NCI-H69 (cell line): ENCODE results near the gene B4GALT4.

Source experiments
- DNase-seq: peaks from one replicate; lab custom pipeline; 2025; lab: John Stamatoyannopoulos, UW

B4GALT4 gene

DNA sequence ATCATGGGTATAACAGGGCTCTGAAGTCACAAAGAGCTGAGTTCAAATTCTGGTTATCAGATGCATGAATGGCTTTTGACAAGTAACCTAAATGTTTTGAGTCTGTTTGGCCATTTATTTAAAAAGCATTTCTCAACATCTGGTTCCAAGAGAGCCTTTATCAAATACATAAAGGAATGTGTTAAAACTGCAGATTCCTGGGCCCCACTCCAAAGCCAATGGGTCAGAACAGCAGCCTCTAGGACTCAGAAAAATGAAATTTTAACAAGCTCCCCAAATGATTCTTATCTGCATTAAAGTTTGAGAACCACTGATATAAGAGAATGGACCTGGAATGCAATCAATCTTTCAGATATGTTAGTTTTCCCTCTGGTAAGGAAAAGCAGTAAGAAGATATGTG, 3.4 kb downstream of the B4GALT4 start:
- no peak for DNase-seq

DNA sequence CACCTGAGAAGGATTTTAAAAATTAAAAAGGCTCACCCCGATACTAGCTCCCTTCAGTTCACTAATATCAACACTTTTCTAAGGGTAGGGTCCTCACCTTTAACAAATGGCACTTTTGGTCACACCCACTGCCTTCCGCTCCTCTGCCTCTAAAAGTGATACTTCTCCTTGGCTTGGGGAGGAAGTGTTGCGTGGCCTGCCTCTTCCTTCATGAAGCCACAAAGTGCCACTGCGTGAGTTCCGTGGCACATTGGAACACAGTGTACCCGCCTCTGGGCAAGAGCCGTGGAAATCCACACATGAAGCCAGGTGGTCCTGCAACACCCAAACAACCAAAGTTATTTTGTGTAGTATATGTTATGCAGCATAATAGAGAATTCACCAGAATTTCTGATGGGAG, 3.9 kb downstream of the B4GALT4 start:
- no peak for DNase-seq

DNA sequence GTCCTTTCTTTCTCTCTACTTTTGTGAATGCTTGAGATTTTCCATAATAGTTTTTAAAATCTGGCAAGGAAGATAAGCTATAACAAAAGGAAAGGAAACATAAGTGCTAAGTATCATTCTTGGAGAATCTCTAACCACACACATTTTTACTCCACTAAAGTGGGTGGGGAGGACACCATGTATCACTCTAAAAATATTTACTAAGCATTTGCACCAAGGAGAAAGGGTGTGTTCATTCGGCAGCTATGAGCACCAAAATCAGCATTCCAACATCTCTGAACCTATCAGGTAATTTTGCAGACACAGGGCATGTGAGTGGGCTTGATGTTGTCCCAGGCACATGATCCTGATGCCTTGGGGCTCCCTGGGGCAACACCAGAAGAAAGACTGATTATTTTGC, 5.5 kb downstream of the B4GALT4 start:
- DNase-seq = no peak

DNA sequence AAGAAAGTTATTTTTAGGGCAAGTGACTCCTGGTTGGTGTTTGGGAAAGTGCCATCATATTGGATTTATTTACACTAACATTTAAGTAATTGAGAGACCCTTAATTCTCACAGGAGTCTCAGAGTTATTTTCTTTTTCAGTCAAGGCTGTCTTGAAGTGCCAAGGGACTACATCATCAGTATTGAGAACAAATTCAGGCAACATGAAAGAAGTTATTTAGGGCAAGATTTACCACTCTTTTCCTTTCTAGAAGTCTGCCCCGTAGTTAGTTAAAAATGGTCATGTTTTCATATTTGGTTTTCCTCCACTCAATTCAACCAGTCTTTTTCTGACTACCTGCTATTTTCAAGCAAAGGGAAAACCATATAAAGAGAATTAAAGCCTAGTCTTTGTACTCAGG, 6.1 kb downstream of the B4GALT4 start:
- DNase-seq = no peak

- DNase-seq = no peak
Observed at GRCh38 chr3:119230745-119231144, 9.9 kb downstream of the B4GALT4 start.

DNA sequence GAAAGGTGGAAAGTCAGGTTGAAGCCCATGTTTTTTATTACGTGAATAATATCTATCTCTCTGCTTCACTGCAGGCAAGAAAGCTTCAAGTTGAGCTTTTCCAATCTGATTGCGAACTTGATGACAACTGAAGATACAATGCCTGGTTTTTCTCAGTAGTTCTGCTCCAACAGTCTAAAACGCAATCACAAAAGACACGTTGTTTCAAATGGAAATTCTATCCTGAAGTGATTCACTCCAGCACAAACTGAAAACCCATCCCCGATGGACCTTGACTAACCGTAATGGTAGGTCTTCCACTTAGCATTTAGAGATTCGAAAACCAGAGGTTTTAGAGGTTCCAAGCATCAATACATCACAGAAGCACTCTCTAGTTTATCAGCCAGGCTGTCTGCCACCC, 10.6 kb downstream of the B4GALT4 start:
- DNase-seq = no peak

- no peak for DNase-seq
Observed at GRCh38 chr3:119229190-119229589, 11.5 kb downstream of the B4GALT4 start.

GRCh38 chr3:119228373-119229145, 12.1 kb downstream of the B4GALT4 start:
- no peak for DNase-seq

- DNase-seq = no peak
Observed at GRCh38 chr3:119227070-119227850, 13.4 kb downstream of the B4GALT4 start.

GRCh38 chr3:119225121-119225520, 15.6 kb downstream of the B4GALT4 start:
- DNase-seq = no peak

GRCh38 chr3:119223511-119223910, 17.2 kb downstream of the B4GALT4 start:
- DNase-seq = no peak

GRCh38 chr3:119222391-119222790, 18.3 kb downstream of the B4GALT4 start:
- DNase-seq = no peak

- DNase-seq = no peak
Observed at GRCh38 chr3:119221779-119222320, 18.8 kb downstream of the B4GALT4 start.

- no peak for DNase-seq
Observed at GRCh38 chr3:119220970-119221667, 19.6 kb downstream of the B4GALT4 start.

GRCh38 chr3:119220198-119220597, 20.5 kb downstream of the B4GALT4 start:
- DNase-seq = no peak

- DNase-seq = no peak
Observed at GRCh38 chr3:119219069-119219468, 21.6 kb downstream of the B4GALT4 start.

DNA sequence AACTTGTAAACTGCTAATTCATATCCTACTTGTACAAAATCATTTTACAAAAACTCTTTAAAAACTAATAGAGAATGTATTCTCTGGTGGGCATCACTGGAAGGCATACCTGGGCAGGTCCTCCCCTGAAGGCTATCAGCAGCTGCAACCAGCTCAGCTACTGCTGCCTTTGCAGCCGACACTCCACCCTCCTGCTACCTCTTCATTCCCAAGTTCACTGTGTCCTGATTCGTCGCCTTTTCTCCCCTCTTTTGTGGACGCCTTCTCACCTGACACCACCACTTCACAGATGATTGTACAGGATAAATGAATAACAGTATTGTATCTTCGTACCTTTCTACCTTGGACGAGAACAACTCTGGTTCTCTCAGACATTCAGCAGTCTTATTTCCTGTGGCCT, 28.9 kb downstream of the B4GALT4 start:
- DNase-seq = no peak

GRCh38 chr3:119211193-119211592, 29.5 kb downstream of the B4GALT4 start:
- DNase-seq = no peak

GRCh38 chr3:119207512-119207875, 33.2 kb downstream of the B4GALT4 start:
- DNase-seq = no peak

DNA sequence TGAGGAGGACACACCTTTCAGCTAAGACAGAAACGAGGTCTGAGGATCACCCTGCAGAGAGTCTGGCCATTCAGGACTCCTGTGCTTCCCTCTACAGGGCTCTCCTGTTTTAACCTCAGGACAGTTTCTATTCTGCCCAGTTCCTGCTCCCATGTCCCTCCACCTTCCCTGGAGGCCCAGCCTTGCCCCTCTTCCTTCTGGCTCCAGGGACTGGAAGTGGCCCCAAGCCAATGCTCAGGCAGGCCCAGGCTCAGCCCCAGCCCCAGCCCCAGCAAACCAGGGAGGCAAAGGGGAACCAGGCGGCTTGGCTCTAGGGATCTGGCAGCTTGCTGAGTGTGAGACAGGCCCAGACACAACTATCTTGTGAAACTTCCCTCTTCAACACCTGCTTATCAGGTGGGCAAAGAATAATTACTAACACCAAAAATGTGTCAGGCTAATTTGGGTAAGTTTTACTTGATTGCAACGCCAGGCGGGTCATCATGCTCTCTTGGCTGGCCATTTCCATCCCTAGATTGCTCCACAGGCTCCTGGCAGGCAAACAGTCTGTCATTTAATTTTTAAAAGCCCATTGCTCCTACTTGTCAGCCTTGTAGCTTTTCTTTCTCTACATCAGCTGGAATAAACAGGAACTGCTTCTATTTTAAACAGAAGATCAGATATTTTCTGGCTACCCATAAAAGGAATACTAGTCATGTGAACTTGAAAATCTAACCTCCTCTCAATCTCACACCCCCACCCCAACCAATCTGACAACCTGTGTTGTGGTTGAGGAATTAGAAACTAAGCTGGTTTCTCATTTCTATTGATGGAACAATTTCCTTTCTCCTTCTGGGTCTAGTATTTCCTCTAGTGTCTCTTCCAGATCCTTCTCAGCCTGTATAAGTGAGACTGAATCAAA, 33.8 kb downstream of the B4GALT4 start:
- no peak for DNase-seq

DNA sequence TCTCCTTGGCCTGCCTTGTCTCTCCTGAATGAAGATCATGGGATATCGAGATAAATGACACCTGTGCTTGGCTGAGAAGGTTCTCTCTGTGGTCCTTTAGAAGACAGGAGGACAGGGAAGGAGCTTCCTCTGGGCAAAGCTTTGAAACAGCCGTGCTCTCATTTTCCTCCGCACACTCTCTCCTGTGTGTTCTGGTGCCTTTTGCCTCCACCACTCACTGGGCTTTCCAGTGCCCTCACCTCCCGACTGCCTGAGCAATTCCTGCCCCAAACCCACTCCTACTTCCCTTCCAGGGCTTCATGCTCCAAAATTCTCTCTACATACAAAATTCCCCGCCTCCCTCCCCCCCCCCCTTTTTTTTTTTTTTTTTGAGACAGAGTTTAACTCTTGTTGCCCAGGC, 35.0 kb downstream of the B4GALT4 start:
- no peak for DNase-seq

DNA sequence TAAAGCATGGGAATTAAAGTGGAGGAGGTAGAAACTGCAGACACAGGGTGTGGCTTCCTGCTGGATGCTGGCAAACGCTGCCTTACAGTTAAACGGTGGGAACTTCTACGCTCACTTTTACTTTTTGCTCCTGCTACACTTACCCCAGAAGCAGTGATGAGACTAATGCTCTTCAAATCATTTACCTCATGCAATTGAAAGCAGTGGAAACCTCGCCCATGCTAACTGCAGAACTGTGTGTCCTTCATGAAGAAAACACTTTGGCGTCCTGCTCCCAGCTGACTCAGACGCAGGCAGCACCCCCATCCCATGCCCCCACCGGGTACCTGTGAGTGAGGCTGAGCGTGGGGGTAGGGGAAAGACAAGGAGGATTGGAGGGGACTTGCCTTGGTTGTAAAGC, 35.5 kb downstream of the B4GALT4 start:
- no peak for DNase-seq
